GM21528 (cell line): Measurements from ENCODE around the gene EYS.
"Not testable (repeated sequence)": the region's sequence is repeated elsewhere in the genome, so short reads cannot be mapped to it uniquely, and the experiment has no call there.

Source experiments
- ATAC-seq: cut with Tn5 transposase; IDR thresholded peaks from one replicate; pipeline ENCODE4 v1.9.1; 2021; ENCODE audit warnings: mild to moderate bottlenecking, moderate library complexity; ENCODE audit not compliant: unreplicated experiment, low FRiP score

Gene EYS

GRCh38 chr6:64289931-64290330 is 1417.1 kb downstream of the EYS start:
- ATAC-seq: no peak

GRCh38 chr6:64288351-64288750 is 1418.7 kb downstream of the EYS start:
- no peak for ATAC-seq

- no peak for ATAC-seq
Measured at GRCh38 chr6:64281167-64281566, 1425.9 kb downstream of the EYS start.

DNA sequence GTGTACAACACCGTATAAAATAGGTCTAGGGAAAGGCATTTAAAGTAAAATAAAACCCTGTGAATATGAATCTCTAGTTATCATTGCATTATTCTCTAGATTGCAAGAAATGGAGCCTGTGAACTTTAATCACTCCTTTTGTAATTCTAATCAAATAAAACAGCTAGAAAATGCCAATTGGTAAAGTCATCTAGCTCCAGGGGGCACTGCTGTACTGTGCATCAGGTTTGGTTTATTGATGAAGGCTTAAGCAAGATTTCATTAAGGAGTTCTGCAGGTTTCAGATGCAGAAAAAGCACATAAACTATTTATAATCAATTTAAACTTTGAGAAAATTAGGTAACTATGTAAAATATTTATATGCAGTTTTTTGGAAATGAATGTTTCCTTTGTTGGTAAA is 1426.5 kb downstream of the EYS start:
- no peak for ATAC-seq

DNA sequence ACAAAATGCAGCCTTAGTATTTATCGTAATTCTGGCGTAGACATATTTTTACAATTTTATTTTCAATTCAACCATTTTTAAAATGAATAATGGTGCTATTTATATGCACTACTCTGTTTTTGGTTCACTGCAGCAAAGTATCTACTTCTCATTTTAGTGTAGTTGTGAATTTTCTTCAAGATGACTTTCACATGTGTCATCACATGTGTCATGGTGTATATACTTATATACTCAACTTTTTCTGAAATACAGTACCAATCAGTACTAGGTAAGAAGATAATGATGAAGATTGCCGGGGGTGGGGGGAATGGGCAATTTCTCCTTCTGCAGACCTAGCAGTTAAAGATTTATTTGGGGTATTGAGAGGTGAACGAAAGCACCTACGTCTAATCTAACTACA is 1436.9 kb downstream of the EYS start:
- ATAC-seq: no peak

- peak; percentile 75 for ATAC-seq
Measured at GRCh38 chr6:64266351-64266821, 1440.6 kb downstream of the EYS start.

DNA sequence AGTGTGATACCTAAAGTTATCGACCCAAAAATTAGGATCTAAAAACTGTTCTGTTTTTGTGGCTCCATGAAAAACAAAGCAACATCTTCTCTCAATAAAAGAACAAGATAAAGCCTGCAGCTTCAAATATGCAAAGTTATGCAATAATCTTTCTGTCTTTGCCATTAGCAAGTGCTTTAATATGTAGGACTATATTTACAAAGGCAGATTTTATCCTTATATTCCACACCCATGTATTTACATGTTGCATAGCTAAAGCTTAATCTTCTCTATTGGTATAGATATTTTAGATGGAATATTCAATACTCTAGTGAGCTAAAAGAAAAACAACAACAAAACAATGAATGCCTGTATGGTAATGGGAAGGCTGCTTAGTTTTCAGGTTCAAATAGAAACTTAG is 1443.2 kb downstream of the EYS start:
- ATAC-seq: no peak

DNA sequence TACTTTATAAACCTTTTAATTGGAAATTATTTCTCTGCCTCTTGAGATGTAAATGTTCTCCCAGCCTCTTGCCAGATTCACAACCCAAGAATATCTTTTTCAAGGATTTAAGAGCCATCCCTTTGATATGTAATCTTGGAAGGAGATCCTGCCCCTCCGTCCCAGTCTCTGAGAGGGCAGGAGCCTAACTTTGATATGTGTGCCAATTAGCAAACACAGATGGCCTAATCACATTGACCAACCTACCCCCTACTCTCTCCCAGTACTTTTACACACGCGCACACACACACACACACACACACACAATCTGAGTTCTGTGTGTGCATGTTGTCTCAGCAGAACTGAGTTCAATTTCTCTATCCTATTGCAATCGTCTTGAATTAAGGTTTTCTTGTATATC is 1447.7 kb downstream of the EYS start:
- no peak for ATAC-seq

- ATAC-seq: no peak
Measured at GRCh38 chr6:64258752-64259151, 1448.3 kb downstream of the EYS start.

DNA sequence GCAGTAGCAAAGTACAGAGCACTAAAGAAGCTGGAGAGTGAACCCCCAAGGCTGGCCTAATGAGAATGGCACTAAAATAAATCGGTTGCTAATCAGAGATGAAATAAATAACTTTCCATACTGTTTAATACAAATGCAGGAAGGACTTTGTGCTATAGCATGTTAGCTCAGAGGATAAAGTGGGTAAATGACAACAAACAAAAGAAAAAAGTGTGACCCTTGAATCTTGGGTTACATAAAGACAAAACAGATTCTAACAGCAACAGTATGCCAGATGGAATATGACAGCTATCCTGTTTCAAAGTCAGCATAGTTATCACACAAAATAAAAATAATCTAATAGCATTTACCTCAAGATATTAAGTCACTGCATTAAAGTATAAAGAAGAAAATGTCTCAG is 1448.7 kb downstream of the EYS start:
- no peak for ATAC-seq

GRCh38 chr6:64257586-64257985 is 1449.4 kb downstream of the EYS start:
- no peak for ATAC-seq

DNA sequence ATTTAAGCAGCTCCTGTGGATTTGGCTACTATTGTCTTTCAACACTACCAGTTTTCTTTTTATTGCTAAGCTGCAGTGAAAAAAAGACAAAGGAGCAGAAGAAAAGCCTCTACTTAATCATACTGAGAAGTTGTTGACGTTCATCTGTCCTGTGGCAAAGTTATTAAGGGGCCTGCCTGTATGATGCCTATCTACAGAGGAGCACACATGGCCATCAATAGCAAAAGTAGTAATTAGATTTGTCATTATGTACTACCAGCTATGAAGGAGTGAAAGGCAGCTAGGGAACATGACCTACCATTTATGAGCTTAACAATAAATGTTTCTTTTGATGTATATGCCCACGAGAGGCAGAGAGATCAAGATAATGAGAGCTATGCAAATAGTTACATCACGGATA is 1450.5 kb downstream of the EYS start:
- ATAC-seq: no peak

DNA sequence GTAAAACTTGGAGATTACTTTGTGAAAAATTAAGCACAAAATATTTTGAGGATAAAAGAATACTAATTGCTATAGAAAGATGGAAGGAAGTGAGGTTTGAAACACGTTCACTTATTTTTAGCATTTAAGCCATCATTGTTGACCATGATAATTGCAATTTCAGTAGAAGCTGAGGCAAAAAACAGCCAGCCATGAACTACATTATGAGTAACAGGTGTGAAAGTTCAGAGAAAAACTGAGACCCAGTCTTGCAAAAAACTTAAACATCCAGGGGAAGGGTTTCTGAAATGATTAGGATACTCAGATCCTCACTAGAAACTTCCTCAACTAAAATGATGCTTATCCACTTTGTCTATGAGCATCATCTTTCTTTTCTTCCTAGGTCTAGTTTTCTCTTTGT is 1452.0 kb downstream of the EYS start:
- ATAC-seq: no peak

DNA sequence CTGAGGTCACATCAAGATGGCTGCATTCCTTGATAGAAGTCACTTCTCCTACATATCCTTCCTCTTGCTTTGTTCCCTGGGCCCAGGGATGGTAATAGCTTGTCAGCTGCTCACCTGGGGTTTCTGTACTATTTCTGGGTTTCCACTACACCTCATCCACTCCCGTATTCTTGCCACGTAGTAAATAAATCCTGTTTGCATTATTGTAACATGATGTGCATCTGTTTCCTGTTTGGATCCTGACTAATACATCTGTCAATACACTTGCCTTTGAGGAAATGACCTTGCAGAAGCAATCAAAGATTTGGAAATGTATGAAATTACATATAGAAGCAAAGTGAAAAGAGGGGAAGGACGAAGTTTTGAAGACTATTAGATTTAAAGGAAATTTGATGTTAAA is 1452.5 kb downstream of the EYS start:
- no peak for ATAC-seq

- ATAC-seq: no peak
Measured at GRCh38 chr6:64252256-64252655, 1454.8 kb downstream of the EYS start.

- ATAC-seq: no peak
Measured at GRCh38 chr6:64250126-64250525, 1456.9 kb downstream of the EYS start.

- no peak for ATAC-seq
Measured at GRCh38 chr6:64249115-64249514, 1457.9 kb downstream of the EYS start.

- no peak for ATAC-seq
Measured at GRCh38 chr6:64243618-64244017, 1463.4 kb downstream of the EYS start.

DNA sequence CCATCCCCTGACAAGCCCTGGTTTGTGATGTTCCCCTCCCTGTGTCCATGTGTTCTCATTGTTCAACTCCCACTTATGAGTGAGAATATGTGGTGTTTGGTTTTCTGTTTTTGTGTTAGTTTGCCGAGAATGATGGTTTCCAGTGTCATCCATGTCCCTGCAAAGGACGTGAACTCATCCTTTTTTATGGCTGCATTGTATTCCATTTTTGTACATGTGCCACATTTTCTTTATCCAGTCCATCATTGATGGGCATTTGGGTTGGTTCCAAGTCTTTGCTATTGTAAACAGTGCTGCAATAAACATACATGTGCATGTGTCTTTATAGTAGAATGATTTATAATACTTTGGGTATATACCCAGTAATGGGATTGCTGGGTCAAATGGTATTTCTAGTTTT is 1468.1 kb downstream of the EYS start:
- not testable (repeated sequence) for ATAC-seq

DNA sequence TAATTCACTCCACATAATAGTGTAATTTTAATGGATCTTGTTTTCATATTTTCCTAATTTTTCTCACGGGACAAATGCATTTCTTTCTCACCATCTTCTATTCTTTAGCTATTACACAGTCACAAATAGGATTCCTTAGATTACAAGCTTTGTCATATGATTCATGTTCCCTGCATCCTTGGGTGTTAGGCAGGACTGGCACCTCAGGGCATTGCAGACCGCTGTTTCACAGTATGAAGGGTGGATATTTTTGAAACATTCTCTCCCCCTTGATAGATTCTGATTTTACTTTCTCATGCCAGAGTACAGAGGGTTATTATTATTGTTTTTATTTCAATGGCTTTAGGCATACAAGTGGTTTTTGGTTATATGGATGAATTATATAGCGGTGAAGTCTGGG is 1469.0 kb downstream of the EYS start:
- ATAC-seq: no peak

DNA sequence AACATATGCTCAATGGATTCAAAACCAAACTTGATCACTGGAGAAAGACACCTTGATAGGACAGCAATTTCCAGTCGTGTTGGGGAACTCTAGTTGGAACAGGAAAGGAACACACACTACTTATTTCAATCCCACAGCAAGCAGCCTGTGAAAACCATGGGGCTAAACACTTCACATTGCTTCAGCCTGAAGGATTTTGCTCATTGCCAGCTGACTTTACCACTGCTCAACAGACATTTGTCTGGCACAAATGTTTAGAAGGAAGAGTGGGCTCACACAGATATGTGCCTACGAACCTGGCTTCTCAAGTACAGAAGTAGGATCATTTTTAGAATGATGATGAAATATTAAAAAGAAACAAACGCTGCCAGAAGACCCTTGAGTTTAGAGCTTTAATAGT is 1473.3 kb downstream of the EYS start:
- no peak for ATAC-seq

DNA sequence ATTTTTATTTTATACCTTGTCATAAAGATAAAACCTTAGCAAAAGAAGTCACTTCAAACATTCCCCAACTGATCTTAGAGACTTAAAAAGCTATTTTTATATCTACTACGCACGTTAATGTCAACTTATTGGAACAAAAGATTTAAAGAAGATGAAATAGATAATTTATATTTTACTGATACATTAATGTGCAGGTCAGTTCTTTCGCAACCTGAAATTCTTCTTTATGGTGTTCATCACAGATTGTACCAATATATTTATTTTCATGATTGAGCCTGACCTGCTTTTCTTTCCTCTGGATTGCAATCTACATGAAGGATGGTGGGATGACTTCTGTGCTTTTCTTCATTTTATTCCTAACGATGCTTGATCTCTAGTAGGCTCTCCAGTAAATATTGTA is 1475.1 kb downstream of the EYS start:
- ATAC-seq: no peak

GRCh38 chr6:64230530-64230929 is 1476.5 kb downstream of the EYS start:
- ATAC-seq: no peak
